ENCODE results near the gene PCSK4. TPM values are rescaled to one million over a fixed set of nuclear protein-coding genes. Genes with fewer than 3 reads are reported as not detected.

PCSK4 gene
- polyA plus RNA-seq, 1 donor = 5.0 TPM

- no peak for DNase-seq
These were observed 19.1 kb downstream of the PCSK4 start for GRCh38 chr19:1471010-1471514.

- DNase-seq = no peak
These were observed 19.7 kb downstream of the PCSK4 start for GRCh38 chr19:1470305-1471009.

GRCh38 chr19:1470055-1470304, 20.2 kb downstream of the PCSK4 start:
- no peak for DNase-seq

GRCh38 chr19:1469255-1470054, 20.7 kb downstream of the PCSK4 start:
- no peak for DNase-seq

- DNase-seq = no peak
These were observed 21.3 kb downstream of the PCSK4 start for GRCh38 chr19:1468821-1469254.

GRCh38 chr19:1468274-1468820, 21.8 kb downstream of the PCSK4 start:
- DNase-seq = no peak

GRCh38 chr19:1467490-1468273, 22.5 kb downstream of the PCSK4 start:
- DNase-seq = no peak

GRCh38 chr19:1467215-1467489, 23.0 kb downstream of the PCSK4 start:
- no peak for DNase-seq

GRCh38 chr19:1466461-1467214, 23.5 kb downstream of the PCSK4 start:
- no peak for DNase-seq

- DNase-seq = no peak
These were observed 24.1 kb downstream of the PCSK4 start for GRCh38 chr19:1466018-1466460.

GRCh38 chr19:1465191-1466016, 24.7 kb downstream of the PCSK4 start:
- no peak for DNase-seq

GRCh38 chr19:1461862-1462261, 28.3 kb downstream of the PCSK4 start:
- no peak for DNase-seq

GRCh38 chr19:1460033-1460995, 29.8 kb downstream of the PCSK4 start:
- DNase-seq = no peak

- DNase-seq = no peak
These were observed 30.7 kb downstream of the PCSK4 start for GRCh38 chr19:1459479-1459878.

GRCh38 chr19:1457892-1458291, 32.3 kb downstream of the PCSK4 start:
- no peak for DNase-seq

- no peak for DNase-seq
These were observed 33.0 kb downstream of the PCSK4 start for GRCh38 chr19:1457031-1457739.

GRCh38 chr19:1456121-1456900, 33.8 kb downstream of the PCSK4 start:
- DNase-seq = no peak

All from left kidney (tissue), 2 donors.